ENCODE measurements around the gene LGR5.

The LGR5 gene

GRCh38 chr12:71440345-71440762 lies 756 bp downstream of the LGR5 start:
- DNase-seq = no peak

GRCh38 chr12:71440763-71441748 lies 1.5 kb downstream of the LGR5 start:
- DNase-seq = no peak

- no peak for DNase-seq
Observed at GRCh38 chr12:71441836-71442566, 2.4 kb downstream of the LGR5 start.

GRCh38 chr12:71442567-71442931 lies 3.0 kb downstream of the LGR5 start:
- no peak for DNase-seq

GRCh38 chr12:71445071-71445470 lies 5.5 kb downstream of the LGR5 start:
- no peak for DNase-seq

GRCh38 chr12:71447691-71448132 lies 8.1 kb downstream of the LGR5 start:
- peak in 1 of 2 experiments; percentile 9 for DNase-seq

- no peak for DNase-seq
Observed at GRCh38 chr12:71448150-71448581, 8.6 kb downstream of the LGR5 start.

GRCh38 chr12:71449373-71450070 lies 9.9 kb downstream of the LGR5 start:
- no peak for DNase-seq

GRCh38 chr12:71452006-71452405 lies 12.4 kb downstream of the LGR5 start:
- DNase-seq = no peak

- DNase-seq = no peak
Observed at GRCh38 chr12:71455028-71455737, 15.6 kb downstream of the LGR5 start.

GRCh38 chr12:71456316-71456715 lies 16.7 kb downstream of the LGR5 start:
- peak in 1 of 2 experiments; percentile 14 for DNase-seq

- no peak for DNase-seq
Observed at GRCh38 chr12:71456990-71457389, 17.4 kb downstream of the LGR5 start.

GRCh38 chr12:71460318-71460717 lies 20.7 kb downstream of the LGR5 start:
- DNase-seq = no peak

- no peak for DNase-seq
Observed at GRCh38 chr12:71460850-71461609, 21.4 kb downstream of the LGR5 start.

- DNase-seq = no peak
Observed at GRCh38 chr12:71461787-71462328, 22.3 kb downstream of the LGR5 start.

- DNase-seq = no peak
Observed at GRCh38 chr12:71465796-71466195, 26.2 kb downstream of the LGR5 start.

GRCh38 chr12:71469258-71469750 lies 29.7 kb downstream of the LGR5 start:
- DNase-seq = peak in 1 of 2 experiments; percentile 11

- no peak for DNase-seq
Observed at GRCh38 chr12:71472441-71472911, 32.9 kb downstream of the LGR5 start.

GRCh38 chr12:71474791-71475190 lies 35.2 kb downstream of the LGR5 start:
- no peak for DNase-seq

- peak in 1 of 2 experiments; percentile 43 for DNase-seq
Observed at GRCh38 chr12:71475280-71475679, 35.7 kb downstream of the LGR5 start.

GRCh38 chr12:71476513-71476912 lies 36.9 kb downstream of the LGR5 start:
- DNase-seq = peak in 1 of 2 experiments; percentile 48

Measured in NCI-H446 (cell line).